ENCODE measurements around the gene ATP8A2. TPM values are rescaled to one million over a fixed set of nuclear protein-coding genes. Genes with fewer than 3 reads are reported as not detected.
A peak's percentile ranks its signal among the peaks of the same experiment; 100 is the strongest.

Gene ATP8A2
- total RNA-seq, 6 donors from 2014 or later = 0.55 to 1.5 (median 0.87) TPM

DNA sequence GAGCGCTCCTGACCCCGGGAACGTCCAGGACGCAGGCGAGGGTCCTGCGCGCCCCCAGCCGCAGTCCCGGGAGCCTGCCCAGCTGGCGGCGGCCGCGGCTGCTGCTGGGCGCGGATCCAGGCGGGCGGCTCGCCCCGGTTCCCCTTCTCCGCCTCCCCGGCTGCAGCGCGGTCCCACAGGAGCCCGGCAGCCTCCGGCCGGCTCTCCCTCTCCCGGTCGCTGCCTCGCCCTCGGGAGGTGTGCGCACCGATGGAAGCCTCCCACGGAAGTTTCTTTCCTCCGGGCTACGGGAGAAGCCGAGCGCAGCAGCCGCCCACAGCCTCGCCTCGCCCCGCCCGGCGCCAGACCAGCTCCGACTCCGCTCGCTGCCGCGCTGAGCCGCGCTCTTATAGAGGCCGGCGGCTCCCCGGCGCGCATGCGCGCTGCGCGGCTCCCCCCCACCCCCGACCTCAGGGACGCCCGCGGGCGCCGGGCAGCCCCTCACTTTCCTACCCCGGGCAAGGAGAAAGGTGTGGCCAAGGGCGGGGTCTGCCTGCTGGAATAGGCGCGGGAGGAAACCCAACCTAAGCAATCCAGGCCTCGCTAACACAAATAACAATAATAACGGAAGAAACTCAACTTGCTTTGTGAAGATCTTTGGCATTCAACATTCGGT is 680.0 kb downstream of the ATP8A2 start, which contains the start of gene SHISA2:
Gene SHISA2 (minus strand): TSS at position 360 of the 655 bp plus-strand sequence. CDS start 1,041 bp downstream, outside the sequence.
- H3K4me1 ChIP-seq = peaks cover 6 to 29% (median 18%) of the 10 kb centered on the region in 4 donors
- TF ChIP-seq, protein P1, sequence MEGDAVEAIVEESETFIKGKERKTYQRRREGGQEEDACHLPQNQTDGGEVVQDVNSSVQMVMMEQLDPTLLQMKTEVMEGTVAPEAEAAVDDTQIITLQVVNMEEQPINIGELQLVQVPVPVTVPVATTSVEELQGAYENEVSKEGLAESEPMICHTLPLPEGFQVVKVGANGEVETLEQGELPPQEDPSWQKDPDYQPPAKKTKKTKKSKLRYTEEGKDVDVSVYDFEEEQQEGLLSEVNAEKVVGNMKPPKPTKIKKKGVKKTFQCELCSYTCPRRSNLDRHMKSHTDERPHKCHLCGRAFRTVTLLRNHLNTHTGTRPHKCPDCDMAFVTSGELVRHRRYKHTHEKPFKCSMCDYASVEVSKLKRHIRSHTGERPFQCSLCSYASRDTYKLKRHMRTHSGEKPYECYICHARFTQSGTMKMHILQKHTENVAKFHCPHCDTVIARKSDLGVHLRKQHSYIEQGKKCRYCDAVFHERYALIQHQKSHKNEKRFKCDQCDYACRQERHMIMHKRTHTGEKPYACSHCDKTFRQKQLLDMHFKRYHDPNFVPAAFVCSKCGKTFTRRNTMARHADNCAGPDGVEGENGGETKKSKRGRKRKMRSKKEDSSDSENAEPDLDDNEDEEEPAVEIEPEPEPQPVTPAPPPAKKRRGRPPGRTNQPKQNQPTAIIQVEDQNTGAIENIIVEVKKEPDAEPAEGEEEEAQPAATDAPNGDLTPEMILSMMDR (IDR thresholded peaks at IDR 0.05) = no peak
- TF ChIP-seq POLR2A (IDR thresholded peaks at IDR 0.05) (peak in 3 of 4 donors; percentile 57 to 93 (median 68)), POLR2AphosphoS5 (IDR thresholded peaks at IDR 0.05) (peak in 1 of 2 donors; percentile 71), EP300 (IDR thresholded peaks at IDR 0.05) (no peak)
- H3K36me3 ChIP-seq = no peaks in the 10 kb centered on the region
- no peaks in the 10 kb centered on the region for H3K9me3 ChIP-seq
- DNase-seq (peak; percentile 43 to 88), ATAC-seq (ENCODE audit: low FRiP score in 2 of 2) (peak; percentile 65 to 88)
- H3K4me3 ChIP-seq = peak within 1 kb of the TSS; percentile 24 to 59 (median 56)
- peak within 1 kb of the TSS in 2 of 4 donors; percentile 31 to 71 for H3K27ac ChIP-seq
- WGBS, 2 donors = 2 to 7% methylated on average over 3 to 25 of the region's 72 CpGs
- H3K27me3 ChIP-seq = peaks cover 0 to 28% (median 7%) of the 10 kb centered on the region in 4 donors

- DNase-seq = no peak
- WGBS, 2 donors = 67 to 76% methylated on average over 6 to 10 of the region's 10 CpGs
- Histone ChIP-seq H3K27me3 (peaks cover 0 to 28% (median 7%) of the 10 kb centered on the region in 4 donors), H3K4me3 (peak overlapping the region in 3 of 4 donors; percentile 55 to 59 (median 57)), H3K36me3 (no peaks in the 10 kb centered on the region), H3K4me1 (peaks cover 6 to 29% (median 18%) of the 10 kb centered on the region in 4 donors), H3K27ac (no peak overlapping the region), H3K9me3 (no peaks in the 10 kb centered on the region)
- no peak for ATAC-seq (ENCODE audit: low FRiP score in 2 of 2)
- TF ChIP-seq POLR2A (IDR thresholded peaks at IDR 0.05) (no peak), EP300 (IDR thresholded peaks at IDR 0.05) (no peak), POLR2AphosphoS5 (IDR thresholded peaks at IDR 0.05) (no peak)
- TF ChIP-seq, protein P1 (IDR thresholded peaks at IDR 0.05) = no peak
Observed at GRCh38 chr13:26052337-26052736, 680.6 kb downstream of the ATP8A2 start.

DNA sequence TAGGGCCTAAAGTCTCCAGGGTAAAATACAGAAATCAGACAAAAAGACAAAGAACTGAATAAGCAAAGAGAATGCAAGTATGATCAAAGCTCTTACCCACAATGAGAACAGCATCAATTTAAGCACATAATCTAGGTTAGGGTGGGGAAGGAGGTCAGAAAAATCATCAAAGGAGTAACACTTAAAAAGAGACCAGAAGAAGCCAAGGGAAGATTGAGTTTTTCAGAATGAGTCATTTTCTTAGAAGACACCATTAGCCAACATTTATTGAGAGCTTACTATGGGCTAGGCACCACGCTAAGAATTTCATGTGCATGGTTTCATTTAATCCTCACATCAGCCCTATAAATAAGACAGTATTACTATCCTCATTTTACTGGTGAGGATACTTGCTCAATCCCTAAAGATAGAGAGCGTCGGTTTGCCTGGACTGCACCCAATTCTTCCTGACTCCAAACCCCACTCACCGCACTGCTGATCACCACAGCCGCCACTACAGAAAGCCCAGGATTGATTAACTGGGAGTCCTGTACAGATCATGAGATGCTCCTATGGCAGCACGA is 681.7 kb downstream of the ATP8A2 start:
- DNase-seq (no peak), ATAC-seq (ENCODE audit: low FRiP score in 2 of 2) (no peak)
- Histone ChIP-seq H3K4me1 (peaks cover 6 to 29% (median 18%) of the 10 kb centered on the region in 4 donors), H3K27ac (no peak overlapping the region), H3K27me3 (peaks cover 0 to 28% (median 7%) of the 10 kb centered on the region in 4 donors), H3K9me3 (no peaks in the 10 kb centered on the region), H3K4me3 (no peak overlapping the region), H3K36me3 (no peaks in the 10 kb centered on the region)
- TF ChIP-seq POLR2A (IDR thresholded peaks at IDR 0.05) = no peak
- no peak for TF ChIP-seq EP300 (IDR thresholded peaks at IDR 0.05)
- TF ChIP-seq, protein P1 (IDR thresholded peaks at IDR 0.05) = no peak
- no peak for TF ChIP-seq POLR2AphosphoS5 (IDR thresholded peaks at IDR 0.05)
- 89 to 93% methylated on average over 6 of the region's 6 CpGs for WGBS, 2 donors

GRCh38 chr13:26054896-26055295 is 683.1 kb downstream of the ATP8A2 start:
- DNase-seq (no peak), ATAC-seq (ENCODE audit: low FRiP score in 2 of 2) (no peak)
- Histone ChIP-seq H3K4me1 (peaks cover 6 to 25% (median 12%) of the 10 kb centered on the region in 4 donors), H3K36me3 (no peaks in the 10 kb centered on the region), H3K9me3 (no peaks in the 10 kb centered on the region), H3K27me3 (peaks cover 0 to 21% (median 7%) of the 10 kb centered on the region in 4 donors), H3K27ac (no peak overlapping the region), H3K4me3 (no peak overlapping the region)
- TF ChIP-seq POLR2A (IDR thresholded peaks at IDR 0.05) (no peak), EP300 (IDR thresholded peaks at IDR 0.05) (no peak), POLR2AphosphoS5 (IDR thresholded peaks at IDR 0.05) (no peak)
- TF ChIP-seq, protein P1 (IDR thresholded peaks at IDR 0.05) = no peak

Measured in upper lobe of left lung (tissue), 6 donors.